Choroid plexus epithelial cell (primary cell): ENCODE data around the gene ZNF669.

Experiments used
- DNase-seq: peaks from one replicate; pipeline ENCODE4 v3.0.0-alpha.2; 2010; ENCODE audit warnings: low read depth
- H3K4me3 ChIP-seq: 2 replicates; pipeline ENCODE4 v1.5.1; 2011; ENCODE audit warnings: low read depth, mild to moderate bottlenecking, control low read depth, low read length, moderate library complexity
- CTCF ChIP-seq: conservative IDR thresholded peaks from 2 replicates; pipeline ENCODE4 v1.5.1; 2011; ENCODE audit warnings: low read depth, mild to moderate bottlenecking, control low read depth, inconsistent platforms, low read length, moderate library complexity

ZNF669 gene

GRCh38 chr1:247107694-247108093 lies 3.5 kb upstream of the ZNF669 start:
- DNase-seq = no peak
- TF ChIP-seq CTCF = no peak
- H3K4me3 ChIP-seq = no peak overlapping the region

GRCh38 chr1:247105966-247106365 lies 1.8 kb upstream of the ZNF669 start:
- H3K4me3 ChIP-seq = no peak overlapping the region
- no peak for DNase-seq
- TF ChIP-seq CTCF = no peak

GRCh38 chr1:247104965-247105364 lies 809 bp upstream of the ZNF669 start:
- H3K4me3 ChIP-seq = no peak overlapping the region
- no peak for TF ChIP-seq CTCF
- no peak for DNase-seq

GRCh38 chr1:247102381-247102780 lies 1.8 kb downstream of the ZNF669 start:
- no peak overlapping the region for H3K4me3 ChIP-seq
- peak; percentile 49 for DNase-seq
- no peak for TF ChIP-seq CTCF

GRCh38 chr1:247100676-247101279 lies 3.4 kb downstream of the ZNF669 start:
- TF ChIP-seq CTCF = no peak
- no peak for DNase-seq
- H3K4me3 ChIP-seq = no peak overlapping the region

- H3K4me3 ChIP-seq = no peak overlapping the region
- no peak for TF ChIP-seq CTCF
- no peak for DNase-seq
Measured at GRCh38 chr1:247096958-247097357, 7.2 kb downstream of the ZNF669 start.

- DNase-seq = no peak
- no peak for TF ChIP-seq CTCF
Measured at GRCh38 chr1:247096544-247096943, 7.6 kb downstream of the ZNF669 start.

More at GRCh38 chr1:247096544-247096943, 7.6 kb downstream of the ZNF669 start:
- H3K4me3 ChIP-seq = no peak overlapping the region
